GM19035 (cell line): Measurements from ENCODE around the gene FOXA3.

ENCODE experiments used
- ATAC-seq: cut with Tn5 transposase; IDR thresholded peaks from one replicate; pipeline ENCODE4 v1.9.1; 2021; ENCODE audit not compliant: unreplicated experiment

FOXA3 gene

DNA sequence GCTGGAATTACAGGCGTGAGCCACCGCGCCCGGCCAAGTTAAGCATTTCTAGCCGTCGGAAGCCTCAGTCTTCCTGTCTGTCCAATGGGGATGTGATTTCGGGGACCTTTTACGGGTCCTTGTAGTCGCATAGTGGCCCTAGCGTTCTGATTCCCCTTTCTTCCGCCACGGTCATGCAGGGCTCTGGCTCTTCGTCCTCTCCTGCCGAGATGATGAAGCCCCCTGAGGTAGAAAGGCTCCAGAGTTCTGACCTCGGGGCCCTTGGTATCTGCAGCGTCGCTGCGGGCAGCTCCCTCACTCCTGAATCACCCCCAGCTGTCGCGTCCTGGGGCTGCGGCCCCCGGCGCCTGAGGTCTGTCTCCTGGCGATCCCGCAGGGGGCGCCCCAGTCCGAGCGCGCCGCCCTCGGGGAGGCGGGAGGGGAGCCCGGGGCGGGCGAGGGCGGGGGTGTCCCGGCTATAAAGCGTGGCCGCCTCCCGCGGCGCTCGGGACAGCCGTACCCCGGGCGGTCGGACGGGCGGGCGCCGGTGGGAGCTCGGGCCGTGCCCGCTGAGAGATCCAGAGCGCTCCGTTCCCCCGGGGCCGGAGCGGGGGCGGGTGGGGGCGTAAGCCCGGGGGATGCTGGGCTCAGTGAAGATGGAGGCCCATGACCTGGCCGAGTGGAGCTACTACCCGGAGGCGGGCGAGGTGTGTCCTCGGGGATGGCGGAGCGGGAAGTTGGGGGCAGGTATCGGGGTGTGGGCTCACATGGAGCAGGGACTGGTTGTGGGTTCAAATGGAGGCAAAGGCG, at the start of gene FOXA3:
FOXA3 (plus strand) TSS at position 487 of the 789 bp plus-strand sequence; CDS start at position 618, 131 bp downstream.
- peak; percentile 28 for ATAC-seq

DNA sequence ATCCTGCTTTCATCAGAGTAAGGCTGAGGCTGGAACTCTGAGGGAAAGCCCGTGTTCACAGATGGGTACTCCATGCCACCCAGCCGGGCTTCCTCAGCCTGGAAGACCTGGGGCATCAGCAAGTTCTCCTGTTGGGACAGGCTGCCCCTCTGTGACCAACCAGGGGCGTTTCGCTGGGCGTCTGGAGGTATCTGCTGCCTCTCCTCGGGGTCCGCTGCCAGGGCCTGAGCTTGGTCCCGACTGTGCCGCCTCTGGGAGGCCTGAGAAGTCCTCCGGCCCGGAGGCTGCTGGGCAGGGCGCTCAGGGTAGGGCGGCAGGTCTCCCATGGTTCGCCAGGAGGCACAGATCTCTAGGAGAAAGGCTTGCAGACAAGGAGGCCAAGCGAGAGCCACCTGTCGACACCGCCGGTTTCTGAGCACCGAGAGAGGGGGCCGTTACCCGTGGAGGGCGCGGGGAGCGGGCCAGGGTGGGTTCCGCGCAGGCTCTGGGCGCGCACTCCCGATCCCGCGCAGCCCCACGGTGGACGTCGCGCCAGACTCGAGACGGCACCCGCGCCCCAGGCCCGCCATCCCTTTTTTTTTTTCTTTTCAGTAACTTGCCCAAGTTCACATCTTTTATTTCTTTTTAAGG, 49.2 kb upstream of the FOXA3 start, which contains the start of gene RSPH6A:
RSPH6A (minus strand) TSS at position 458 of the 630 bp plus-strand sequence; CDS start at position 326, 132 bp downstream.
- ATAC-seq: no peak

DNA sequence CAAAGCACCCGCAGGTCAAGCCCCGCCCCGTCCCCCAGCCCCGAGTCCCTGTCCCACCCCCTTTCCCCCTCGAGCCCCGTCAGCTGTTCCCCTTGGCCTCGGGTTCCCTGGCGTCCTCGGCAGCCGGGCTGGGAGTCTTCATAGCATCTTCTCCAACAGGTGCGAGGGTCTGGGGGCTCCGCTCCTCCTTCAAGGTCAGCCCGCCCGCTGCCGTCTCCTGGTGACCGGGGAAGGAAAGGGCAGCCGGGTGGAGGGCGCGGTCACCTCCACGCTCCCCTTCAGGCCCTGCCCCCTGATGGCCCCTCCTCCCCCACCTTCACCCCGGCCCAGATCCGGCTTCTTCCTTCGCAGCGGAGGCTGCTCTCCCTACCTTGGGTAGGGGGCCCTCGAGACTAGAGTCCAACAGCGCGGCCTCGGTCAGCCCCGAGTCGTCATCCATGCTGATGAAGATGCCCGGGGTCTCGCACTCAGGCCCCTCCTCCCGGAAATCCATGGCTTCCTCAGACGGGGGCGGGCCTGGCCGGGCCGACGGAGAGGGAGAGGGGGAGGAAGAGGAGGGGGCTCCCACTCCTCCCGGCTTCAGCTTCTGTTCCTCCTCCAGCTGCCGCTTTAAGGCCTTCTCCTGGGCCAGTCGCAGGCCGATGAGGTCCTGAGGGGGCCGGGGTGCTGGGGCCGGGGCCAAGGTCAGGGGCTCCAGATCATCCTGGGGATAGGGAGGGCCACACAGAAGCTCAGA, 48.5 kb upstream of the FOXA3 start:
- no peak for ATAC-seq

DNA sequence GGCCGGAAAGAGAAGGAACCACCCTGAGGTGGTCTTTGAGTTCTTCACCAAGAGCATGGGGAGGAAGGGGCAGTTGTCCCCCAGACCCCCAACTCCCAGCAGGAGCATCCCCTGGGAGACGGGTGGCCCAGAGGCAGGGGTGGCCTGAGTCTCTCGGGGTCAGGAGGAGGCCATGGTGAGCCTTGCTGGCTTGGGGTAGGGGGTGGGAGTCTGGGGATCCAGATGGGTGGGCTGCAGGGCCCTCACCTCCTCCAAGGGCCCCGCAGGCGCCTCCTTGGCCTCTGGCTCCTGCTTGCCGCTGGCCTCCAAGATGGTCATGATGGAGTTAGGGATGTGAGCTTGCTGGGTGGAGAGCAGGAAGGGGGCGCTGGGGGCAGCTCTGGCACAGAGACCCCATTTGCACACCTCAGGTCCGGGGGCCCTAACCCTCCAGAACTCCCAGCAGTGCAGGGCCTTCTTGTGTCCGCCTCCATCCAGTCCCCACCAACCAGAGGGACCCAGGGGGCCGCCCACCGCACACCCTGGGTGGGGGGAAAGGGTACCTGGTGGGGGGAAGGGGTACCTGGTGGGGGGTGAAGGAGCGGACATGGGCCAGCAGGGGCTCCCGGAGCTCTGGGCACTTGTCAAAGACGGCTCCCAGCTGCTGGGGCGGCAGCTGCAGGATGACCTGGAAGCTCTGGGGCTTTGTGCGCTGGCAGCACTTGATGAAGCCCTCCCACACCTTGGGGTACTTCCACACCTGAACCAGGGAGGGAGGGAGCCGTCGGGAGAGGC, 47.7 kb upstream of the FOXA3 start:
- ATAC-seq: no peak

DNA sequence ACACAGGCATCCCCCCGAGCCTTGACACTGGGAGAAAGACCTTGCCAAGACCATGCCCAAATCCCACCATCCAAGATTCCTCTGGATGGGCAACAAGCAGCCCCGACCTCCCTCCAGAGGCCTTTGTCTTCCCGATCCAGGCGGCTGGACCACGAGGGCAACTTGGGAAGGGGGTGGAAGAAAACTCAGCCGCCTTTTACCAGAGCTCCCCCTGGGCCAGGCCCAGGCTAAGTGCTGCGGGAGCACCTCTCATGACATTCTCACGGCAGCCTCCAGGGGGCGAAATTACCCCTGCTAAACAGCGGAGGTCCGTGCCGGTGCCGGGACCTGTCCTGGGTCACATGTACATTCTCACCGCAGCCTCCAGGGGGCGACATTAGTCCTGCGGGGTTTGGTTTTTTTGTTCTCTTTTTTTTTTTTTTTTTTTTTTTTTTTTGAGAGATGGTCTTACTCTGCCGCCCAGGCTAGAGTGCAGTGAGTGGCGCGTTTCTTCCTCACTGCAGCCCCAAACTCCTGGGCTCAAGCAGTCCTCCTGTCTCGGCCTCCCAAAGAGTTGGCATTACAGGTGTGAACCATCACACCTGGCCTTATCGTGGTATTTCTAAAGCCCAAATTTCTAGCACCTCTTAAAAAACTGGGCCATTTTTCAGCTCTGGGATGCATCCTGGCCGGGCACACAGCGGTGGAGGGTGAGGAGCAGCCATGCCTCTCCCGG, 47.0 kb upstream of the FOXA3 start:
- ATAC-seq: peak; percentile 85

DNA sequence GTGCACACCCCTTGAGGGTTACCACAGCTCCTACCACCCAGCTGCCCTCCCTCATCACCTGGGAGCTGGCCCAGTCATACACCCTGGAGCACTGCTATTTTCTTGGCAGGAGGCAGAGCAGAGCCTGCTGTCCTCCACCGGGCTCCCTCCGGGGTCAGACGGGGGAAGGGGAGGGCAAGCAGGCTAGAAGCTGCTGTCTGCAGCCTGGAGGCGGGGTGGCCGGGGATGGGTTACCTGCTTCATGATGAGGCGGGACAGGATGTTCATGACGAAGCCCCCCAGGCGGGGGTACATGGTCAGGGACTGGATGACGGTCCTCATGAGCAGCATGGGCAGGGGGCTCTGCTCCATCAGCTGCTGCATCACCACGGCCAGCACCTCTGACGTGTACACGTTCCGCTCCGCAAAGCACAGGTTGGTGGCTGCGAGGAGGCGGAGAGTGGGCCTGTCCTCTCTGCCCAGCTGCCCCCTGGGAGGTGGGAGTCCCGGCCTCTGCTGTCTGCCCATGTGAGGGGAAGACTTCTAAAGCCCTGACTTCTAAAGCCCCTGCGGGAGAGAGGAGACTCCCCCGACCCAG, 46.3 kb upstream of the FOXA3 start:
- ATAC-seq: no peak

DNA sequence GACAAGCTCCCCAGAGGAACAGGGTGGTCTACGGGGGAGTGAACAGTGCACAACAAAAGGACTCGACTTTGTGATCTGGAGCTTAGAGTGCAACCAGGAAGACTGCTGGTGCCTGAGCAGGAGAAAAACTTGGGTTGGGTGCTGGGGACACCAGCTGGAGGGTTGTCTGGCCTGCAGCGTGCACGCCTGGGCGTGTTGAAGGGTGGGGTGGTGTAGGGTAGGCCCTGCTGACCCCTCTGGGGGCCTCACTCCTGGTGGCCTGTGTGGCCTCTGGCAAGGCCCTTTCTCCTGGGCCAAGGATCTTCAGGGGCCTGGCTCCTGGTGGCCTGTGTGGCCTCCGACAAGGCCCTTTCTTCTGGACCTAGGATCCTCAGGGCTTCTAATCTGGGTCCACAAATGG, 44.4 kb upstream of the FOXA3 start:
- no peak for ATAC-seq

DNA sequence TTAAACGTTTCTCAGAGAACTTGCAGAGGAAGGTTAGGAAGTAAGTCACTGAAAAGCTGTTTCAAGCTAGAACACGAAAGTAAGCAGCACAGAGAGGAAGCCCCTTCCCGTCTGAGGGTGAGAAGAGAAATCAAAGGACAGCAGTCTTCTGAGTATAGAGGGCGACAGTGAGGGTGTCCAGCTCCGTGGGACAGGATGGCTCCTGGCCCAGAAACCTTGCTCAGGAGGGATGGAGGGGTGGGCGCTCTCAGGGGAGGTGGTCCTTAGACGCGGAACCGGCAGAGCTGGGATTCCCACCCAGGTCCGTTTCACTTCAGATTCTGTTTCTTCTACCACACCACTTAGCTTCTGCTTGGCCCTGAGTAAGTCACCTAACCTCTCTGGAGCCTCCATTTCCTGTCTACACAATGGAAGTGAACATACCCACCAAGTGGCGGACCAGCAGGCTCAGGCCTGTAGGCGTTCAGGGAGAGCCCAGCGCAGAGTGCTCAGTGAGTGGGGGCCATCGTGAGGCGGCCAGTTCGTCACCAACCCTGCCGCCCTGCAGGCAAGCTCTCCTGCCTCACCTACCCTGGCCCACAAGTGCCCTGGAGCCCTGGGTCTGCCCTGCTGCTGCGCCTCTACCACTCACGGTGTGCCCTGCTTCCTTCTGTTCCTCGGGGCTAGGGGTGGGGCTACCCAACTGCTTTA, 43.6 kb upstream of the FOXA3 start:
- no peak for ATAC-seq

DNA sequence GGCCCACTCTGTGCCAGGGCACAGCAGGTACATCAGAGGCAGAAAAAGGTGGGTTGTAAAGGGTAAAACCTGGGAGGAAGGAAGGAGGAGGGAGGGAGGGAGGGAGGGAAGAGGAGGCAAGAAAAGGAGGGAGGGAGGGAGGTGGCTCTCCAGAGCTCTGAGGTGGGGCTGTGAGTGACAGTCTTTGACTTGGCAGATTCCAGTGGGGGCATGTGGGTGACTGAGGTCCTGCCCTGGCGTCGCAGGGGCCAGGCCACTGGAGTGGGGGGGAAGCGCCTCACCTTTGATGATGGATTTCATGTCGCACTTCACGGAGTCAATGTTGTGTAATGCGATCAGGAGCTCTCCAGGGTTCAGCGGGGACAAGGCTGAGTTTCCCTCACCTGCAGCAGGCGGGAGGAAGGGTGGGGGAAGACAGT, 43.0 kb upstream of the FOXA3 start:
- ATAC-seq: no peak

DNA sequence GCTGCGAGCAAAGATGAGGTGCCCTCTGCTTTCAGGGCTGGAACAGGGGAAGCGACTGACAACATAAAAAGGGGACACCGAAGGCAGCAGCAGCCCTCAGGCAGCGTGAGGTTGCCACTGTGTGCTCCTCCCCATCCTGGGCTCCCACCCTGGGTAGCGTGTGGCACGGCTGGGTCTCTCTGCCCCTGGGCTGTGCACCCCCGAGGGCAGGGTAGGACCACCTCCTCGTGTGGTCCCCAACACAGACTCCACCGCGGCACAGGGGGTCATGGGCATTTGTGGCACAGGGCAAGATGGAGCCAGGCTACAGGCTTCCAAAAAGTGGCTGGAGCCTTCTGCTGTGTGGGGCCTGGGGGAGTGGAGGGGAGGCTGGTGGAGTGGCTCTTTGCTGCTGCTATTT, 42.6 kb upstream of the FOXA3 start:
- no peak for ATAC-seq

DNA sequence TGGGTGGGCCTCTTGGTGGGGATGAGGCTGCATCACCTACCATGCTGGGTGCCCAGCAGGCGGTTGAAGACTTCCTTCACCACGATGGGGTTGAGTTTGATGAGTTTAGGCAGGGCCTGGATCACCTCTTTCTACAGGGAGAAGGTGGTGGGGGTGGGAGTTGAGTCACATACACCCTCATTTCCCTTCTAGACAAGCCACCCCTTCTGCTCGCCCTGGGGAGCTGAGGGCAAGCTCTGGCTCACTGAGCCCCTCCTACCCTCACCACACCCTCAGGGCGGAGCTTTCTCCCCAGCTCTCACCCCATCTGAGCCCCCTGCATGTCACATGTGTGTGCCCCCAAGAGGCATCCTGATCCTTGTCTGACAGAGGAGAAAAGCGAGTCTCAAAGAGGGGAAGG, 41.4 kb upstream of the FOXA3 start:
- ATAC-seq: no peak

DNA sequence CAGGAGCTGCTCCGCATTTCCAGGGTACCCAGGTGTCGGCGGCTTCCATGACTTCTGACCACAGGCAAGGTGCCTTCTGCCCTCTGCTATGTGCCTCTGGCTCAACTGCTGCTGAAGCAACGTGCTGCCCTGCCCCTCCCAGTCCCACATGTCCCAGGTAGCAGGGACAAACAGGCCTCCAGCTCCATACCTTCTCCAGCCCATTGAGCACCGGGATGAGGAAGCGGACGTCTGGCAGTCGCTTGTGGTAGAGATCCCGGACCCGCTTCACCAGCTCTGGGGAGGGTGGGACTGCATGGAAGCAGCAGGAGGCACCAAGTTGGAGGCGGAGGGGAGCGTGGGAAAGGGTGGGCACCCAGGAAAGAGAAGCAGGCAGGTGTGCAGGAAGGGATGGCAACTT, 40.9 kb upstream of the FOXA3 start:
- no peak for ATAC-seq

DNA sequence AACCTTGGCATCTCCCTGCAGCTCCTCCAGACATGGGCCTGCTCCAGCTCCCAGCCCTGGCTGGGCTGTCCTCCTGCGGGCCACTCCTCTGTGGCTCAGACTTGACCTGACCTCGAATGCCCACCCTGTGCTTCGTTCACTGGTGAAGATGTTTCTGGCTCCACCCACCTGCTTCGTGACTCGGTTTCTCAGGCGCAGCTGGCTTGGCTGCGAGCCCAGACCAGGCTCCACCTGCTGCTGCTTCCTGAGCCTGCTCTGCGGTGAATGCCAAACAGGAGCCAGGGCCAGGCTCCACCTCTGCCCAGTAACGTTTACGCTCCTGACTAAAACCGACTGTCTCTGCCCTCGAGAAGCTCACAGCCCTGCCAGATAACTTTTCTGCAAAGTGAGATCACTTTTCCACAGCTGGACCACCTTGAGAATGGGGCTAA, 40.1 kb upstream of the FOXA3 start:
- no peak for ATAC-seq

DNA sequence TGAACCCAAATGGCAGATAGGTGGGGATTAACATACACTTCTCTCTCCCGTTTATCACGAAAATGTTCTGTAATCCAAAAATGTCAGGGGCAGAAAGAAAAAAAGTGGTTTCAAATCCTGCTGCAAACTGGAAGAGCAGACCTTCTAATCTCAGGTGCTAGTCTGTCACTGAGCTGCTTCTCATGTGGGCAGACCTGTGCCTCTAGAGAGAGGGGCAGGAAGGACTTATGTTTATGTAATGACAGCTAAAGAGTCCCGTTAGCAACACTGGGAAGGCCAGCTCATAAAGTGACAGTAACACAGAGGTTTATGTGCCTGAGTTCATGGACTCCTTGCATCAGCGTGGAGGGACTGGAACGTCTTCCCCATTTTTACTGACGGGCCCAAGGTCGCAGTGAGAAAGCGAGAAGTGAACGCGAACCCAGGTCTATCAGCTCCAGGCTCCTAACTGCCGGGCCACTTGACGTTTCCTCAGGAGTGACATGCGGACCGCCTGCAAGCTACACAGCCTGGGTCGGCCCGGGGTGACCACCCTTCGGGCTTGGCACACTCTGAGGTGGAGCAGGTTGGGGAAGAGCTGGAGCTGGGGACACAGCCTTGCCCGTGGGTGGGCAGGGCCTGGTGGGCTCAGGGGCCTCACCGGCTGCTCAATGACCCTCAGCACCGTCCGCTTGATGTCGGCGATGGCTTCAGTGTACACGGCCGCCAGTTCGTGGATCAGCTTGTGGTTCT, 39.4 kb upstream of the FOXA3 start:
- no peak for ATAC-seq

DNA sequence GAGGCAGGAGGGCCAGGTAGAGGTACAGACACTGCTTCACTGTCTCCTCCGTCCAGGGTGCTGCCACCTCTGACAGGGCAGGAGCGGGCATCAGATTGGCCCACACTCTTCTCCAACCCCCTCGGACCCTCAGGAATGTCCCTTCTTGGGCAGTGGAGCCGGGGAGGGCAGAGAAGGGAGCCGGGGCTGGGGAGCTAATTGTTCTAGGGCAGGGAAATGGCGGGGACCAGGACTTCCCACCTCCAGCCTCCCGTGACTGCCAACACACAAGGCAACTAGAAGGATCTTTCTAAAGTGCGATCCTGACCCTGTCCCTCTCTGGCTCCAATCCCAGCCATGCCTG, 38.9 kb upstream of the FOXA3 start:
- ATAC-seq: no peak

DNA sequence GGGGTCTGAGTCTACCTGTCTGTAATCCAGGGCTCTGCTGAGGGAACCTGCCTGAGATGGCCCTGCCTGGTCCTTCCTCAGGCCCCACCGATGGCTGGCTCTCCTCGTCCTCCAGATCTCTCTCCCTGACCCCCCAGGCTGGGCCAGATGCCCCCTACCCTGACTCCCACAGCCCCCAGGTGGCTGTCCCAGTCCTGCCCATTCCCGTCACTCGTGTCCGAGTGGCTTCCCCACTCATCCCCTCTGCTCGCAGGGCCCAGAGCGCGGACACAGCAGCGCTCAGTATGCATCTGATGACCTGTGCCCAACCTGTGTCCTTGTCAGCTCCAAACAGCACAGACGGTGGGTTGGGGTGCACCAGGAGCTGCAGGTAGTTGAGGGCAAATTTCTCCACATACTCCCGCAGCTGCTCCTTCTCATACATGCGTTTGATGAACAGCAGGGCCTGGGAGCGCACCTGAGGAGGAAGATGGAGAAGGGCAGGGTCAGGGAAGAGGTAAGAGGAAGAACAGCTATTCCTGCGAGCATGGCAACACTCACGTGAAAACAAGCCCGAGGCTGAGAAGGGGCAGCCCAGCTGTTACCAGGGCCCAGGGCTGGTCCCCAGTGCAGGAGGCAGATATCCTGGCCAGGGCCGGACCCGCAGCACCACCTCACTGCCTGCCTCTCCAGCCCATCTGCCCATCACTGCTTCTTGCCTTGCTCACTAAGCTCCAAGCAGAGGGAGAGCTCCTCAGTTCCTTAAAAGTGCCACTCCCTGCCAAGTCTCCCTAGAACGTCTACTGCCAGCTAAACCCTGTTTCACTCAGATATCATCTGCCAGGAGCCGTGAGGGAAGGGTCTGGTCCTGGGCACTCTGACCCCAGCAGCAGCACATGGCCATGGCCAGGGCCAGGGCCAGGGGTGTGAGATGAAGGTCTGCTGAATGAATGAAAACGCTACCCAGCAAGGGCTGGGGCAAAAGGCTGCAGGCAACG, 37.9 kb upstream of the FOXA3 start:
- no peak for ATAC-seq

DNA sequence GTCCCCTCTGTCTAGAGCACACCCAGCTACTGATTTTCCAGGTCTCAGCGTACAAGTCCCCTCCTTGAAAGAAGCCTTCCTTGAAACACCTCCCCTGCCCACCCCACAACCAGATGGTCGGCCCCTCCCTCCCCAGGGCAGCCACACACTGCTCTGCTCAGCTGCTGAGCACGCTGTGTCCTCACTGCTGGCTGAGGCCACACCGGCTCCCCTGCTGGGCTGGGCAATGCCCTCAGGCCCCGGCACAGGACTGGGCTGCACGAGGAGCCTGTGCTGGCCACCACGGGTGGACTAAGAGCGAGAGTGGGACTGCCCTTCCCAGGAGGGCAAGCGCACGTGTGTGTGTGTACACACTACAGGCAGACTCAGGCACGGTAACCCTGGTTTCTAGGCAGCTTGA, 37.2 kb upstream of the FOXA3 start:
- no peak for ATAC-seq
